HPDE6-E6E7 (cell line): Measurements from ENCODE around the gene SLCO6A1.
"Not testable (repeated sequence)": the region's sequence is repeated elsewhere in the genome, so short reads cannot be mapped to it uniquely, and the experiment has no call there.

ENCODE experiments used
- DNase-seq: peaks from one replicate; pipeline ENCODE4 v3.0.0; 2011; ENCODE audit warnings: missing footprints; ENCODE audit errors: extremely low spot score

Gene SLCO6A1, protein sequence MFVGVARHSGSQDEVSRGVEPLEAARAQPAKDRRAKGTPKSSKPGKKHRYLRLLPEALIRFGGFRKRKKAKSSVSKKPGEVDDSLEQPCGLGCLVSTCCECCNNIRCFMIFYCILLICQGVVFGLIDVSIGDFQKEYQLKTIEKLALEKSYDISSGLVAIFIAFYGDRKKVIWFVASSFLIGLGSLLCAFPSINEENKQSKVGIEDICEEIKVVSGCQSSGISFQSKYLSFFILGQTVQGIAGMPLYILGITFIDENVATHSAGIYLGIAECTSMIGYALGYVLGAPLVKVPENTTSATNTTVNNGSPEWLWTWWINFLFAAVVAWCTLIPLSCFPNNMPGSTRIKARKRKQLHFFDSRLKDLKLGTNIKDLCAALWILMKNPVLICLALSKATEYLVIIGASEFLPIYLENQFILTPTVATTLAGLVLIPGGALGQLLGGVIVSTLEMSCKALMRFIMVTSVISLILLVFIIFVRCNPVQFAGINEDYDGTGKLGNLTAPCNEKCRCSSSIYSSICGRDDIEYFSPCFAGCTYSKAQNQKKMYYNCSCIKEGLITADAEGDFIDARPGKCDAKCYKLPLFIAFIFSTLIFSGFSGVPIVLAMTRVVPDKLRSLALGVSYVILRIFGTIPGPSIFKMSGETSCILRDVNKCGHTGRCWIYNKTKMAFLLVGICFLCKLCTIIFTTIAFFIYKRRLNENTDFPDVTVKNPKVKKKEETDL

DNA sequence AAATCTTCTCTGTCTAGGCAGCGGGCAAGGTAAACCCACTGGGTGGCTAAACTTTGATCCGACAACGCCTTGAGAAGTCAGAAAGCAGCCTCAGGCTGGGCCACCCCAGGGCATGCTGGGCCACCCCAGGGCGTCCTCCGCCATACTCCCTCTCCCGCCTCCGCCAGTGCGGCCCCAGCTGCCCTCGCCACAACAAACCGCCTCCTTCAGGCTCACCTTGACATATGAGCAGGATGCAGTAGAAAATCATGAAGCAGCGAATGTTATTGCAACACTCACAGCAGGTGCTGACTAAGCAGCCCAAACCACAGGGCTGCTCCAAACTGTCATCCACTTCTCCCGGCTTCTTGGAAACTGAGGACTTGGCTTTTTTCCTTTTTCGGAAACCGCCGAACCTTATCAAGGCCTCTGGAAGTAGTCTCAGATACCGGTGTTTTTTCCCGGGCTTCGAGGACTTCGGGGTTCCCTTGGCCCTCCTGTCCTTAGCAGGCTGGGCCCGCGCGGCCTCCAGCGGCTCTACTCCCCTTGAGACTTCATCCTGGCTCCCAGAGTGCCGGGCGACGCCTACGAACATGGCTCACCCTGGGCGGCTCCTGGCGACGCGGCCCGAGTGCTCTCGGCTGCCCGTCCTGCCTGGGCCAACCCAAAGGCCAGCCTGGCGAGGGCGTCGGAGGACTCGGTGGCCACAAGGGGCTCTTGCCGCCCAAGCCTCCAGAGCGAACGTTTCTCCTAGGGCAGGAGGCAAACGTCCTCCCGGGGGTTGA is at the start of gene SLCO6A1:
Gene SLCO6A1, minus strand, starts transcription at position 731 of the 764 bp plus-strand sequence. Its CDS starts 157 bp downstream, at position 574.
- no peak for DNase-seq

DNA sequence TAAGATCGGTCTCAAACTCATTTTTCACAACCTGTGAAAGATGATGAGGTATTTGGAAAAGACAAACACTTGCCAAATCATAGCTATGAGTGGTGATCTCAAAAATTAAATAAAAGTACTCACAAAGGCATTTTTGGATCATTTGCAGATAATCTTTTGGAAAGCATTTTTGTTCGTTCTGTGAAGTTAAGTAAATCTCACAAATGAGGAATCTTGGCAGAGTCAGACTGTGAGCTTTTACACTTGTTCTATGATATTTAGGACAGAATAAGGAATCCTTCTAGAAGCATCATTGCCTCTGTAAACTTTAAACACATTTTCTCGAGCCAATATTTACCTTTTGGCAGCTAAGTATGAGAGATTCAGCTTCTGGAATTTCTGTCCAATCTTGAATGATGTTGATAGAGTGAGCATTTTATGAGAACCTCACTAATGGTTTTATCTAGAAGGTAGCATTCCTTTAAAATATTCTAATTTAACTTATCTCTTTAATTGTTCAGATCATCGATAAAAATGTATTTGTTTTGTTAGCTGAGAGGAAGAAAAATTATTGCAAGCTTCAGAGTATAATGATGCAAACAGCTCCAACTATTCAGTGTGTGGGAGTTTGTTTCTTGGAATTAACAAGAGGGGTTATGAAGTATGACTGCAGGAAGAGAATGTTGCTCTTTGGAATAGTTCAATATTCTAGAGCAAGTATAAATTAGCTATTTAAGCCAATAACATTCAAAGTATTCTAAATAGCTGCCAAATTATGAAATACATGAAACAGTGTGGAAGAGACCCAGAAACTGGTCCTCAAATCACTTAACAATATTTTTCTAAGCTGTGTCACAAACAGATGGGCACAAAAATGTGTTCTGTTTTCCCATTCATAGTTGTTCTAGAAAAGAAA is 48.6 kb upstream of the SLCO6A1 start:
- DNase-seq: no peak

DNA sequence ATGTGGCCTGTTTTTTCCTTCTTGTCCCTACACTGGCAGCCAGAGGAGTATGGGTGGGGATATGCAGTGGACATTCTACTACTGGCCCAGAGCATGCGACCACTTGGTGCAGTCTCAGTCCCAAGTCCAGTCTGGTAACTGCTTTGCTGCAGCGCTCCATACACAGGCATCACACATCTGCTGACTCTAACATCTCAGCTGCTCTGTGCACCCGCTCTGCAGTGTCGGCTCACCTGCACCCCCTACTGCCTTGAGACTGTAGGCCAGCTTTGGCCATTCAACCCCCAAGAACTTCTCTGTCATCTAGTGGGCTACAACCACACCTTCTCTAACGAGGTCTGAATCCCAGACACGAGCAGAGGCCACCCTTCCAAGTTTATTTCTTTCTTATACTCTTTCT is 46.4 kb upstream of the SLCO6A1 start:
- DNase-seq: no peak

DNA sequence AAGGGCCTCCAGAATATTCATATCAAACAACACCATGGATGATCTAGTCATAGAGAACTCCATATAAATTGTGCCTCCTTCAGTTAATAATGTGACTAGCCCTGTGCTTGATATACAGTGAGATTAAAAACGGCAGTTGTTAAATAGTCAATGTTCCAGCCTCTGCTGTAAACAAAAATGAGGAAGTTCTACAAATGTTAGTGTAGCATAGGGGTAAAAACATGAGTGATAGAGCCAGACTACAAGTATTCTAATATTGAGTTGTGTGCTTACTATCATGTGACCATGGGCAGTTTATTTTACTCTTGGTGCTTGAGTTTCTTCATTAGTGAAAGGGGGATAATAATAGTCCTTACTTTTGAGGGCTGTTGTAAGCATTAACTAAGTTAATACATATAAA is 43.3 kb upstream of the SLCO6A1 start:
- no peak for DNase-seq

DNA sequence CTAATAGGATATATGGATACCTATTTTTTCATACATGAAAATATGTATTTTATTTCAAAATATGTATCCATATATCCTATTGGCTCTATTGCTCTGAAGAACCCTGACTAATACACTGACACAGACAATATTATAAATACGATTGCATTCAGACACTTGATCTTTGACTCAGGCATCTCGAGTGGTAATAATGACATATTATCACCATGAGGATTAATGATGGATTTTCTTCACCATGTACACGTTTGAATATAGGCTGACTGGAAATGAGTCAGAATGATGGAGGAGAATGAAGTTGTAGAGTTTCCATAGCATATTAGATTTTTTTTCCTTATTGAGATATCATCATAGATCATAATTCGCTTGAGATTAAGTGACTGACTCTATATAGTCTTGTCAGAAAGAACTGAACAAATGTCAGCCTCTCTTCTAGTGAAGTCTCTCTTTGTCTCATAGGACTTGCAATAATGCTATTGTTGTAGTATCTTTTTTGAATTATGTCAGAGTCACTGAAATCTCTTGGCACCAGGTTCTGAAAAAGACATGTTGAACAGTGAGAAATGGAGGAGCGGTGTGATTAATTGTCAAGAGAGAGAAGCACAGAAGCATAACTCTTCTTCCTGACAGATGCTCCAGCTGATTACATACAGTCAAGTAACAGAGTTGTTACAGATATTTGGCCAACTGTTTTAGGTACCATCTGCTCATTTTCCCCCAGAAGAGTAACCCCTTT is 41.4 kb upstream of the SLCO6A1 start:
- DNase-seq: no peak

DNA sequence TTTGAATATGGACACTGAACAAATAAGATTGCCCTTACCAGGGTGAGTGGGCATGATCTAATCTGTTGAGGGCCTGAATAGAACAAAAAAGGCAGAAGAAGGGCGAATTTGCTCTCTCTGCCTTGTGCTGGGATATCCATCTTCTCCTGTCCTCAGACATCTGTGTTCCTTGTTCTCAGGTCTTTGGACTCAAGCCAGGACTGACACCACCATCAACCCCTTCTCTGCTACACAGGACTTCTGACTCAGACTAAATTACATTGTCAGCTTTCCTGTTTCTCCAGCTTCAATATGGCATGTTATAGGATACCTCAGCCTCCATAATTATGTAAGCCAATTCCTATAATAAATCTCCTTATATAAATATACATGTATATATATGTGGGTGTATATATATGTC is 40.8 kb upstream of the SLCO6A1 start:
- no peak for DNase-seq

DNA sequence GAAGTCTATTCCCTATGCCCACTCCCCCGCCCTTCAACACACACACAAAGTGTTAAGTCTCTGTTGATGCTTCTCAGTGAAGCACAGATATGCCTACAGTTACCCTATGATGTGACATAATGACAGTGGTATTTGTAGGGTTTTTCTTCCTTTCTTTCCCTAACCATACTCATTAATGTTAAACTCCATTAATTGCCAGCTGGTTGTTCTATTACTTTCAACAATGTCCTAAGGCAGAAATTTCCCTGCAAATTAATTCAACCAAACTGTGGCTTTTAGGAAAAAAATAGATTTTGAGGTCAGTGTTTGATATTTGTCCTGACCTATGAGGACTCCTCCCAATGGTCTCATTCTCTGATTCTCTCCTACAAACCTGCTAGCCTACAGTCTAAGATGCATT is 38.2 kb upstream of the SLCO6A1 start:
- DNase-seq: no peak

DNA sequence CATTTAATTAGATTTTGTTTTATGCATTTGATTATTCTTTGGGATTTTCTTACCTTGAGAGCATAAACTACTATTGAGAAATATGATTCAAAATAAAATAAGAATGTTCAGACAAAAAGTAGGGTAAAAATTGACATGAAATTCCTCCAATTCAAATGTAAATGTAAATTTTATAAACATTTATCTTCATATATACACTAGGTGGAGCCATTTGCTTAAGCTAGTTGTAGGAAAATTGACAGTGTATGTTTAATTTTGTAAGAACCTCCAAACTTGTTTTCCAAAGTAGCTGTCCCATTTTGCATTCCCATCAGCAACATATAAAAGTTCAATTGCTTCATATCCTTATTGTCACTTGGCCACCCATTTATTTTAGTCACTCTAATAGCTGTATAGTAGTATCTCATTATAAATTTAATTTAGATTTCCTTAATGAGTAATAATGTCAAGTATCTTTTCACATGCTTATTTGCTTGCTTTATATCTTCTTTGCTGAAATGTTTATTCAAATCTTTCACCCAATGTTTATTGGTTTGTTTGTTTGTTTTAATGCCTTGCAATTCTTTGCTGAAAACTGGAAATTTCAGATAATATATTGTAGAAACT is 37.6 kb upstream of the SLCO6A1 start:
- DNase-seq: no peak

DNA sequence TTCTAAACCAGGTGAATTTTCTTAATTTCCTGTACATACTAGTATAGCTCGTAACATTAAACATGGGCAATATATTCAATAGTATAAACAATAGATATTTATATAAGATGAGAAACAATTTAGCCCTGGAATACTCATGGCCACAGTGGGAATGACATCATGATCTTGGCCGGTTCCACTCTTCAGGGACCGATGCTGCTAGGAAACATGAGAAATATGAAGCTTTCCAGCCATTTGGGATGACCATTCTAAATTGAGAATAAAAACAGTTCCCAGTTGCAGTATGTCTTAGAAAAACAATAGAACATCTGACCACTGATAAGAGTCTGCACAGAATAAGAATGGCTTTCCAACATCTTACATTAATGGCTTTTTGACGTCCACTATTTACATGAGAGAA is 33.3 kb upstream of the SLCO6A1 start:
- DNase-seq: no peak

DNA sequence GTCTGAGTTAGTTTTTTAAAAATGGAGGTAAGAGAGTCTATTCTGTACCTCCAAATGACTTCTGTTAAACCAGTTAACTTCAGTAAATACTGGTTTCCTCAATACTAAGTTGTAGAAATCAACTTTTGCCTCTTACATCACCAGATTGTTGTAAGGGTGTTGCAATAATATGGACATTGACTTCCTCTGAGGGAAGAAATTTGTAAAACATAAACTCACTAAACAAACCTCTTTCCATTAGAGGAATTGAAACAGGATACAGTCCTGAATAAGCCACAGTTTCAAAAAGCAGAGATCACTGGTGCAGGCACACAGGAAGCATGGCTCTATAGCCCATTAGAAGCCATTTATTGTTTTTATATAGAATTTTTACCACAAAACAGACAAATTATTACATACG is 32.7 kb upstream of the SLCO6A1 start:
- DNase-seq: no peak

DNA sequence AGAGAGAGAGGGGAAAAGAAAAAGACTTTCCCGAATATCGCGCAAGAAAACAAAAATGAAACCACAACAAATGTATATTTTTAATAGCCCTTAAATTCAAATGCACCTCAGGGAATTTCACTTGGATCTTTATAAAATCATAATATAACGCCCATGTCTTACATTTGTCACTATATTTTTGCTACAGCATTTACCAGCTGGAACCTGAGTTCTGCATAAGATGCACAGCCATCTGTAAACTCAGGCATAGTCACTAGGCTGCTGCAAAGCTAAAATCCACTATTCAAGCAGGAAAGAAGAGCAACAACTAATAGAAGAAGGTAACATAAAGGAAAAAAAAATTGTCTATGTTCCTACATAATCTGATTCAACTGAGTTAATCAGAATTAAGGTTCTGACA is 30.6 kb upstream of the SLCO6A1 start:
- no peak for DNase-seq

DNA sequence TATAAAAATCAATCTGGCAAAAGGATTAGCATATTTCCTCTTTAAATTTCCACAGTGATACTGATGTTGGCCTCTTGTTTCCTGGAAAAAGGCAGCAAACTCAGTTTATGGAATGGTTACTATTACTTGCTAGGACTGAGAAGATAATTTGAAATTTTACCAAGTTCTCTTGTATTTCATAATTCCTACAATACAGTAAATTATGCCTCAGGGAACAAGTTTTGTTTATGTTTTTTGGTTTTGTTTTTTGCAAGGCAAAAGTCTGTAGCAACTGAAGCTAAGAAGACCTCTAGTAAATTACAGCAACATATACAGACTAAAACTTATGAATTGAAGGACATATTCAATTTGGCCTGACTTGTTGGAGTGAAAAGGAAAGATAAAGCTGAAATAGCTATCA is 30.2 kb upstream of the SLCO6A1 start:
- no peak for DNase-seq

DNA sequence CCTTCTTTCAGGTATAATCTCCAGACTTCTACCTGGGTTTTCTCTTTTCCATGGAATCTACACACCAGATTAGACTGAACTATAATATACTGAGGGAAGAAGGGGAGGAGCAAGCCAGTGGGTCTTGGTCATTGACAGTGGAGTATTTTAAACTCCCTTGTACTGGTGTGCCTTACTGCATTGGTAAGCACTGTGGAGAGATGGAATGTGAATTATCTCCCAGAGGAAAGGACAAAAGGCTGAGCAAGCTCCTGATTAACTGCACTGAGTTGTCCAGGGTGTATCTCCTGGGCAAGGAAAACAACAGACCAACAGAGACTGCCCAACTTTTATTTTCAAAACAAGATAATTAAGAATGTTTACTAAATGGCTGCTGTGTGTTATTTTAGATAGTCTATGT is 29.8 kb upstream of the SLCO6A1 start:
- DNase-seq: no peak

DNA sequence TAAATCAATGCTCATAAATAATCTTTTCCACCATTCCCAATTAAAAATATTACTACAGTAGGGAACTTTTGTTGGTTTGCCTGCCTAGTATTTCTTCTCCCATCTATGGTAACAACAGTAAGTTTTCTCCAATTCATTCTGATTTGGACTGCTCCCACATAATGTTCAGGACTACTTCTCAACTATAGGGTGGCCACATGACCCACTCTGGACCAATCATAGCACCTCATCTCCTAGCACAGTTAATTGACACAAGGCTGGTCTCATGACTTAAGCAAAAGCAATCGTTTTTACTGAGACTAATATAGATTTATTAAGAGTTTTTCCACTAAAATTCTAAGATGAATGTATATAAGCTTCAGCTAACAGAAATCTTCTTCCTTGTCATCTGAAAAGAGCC is 28.7 kb upstream of the SLCO6A1 start:
- DNase-seq: no peak

DNA sequence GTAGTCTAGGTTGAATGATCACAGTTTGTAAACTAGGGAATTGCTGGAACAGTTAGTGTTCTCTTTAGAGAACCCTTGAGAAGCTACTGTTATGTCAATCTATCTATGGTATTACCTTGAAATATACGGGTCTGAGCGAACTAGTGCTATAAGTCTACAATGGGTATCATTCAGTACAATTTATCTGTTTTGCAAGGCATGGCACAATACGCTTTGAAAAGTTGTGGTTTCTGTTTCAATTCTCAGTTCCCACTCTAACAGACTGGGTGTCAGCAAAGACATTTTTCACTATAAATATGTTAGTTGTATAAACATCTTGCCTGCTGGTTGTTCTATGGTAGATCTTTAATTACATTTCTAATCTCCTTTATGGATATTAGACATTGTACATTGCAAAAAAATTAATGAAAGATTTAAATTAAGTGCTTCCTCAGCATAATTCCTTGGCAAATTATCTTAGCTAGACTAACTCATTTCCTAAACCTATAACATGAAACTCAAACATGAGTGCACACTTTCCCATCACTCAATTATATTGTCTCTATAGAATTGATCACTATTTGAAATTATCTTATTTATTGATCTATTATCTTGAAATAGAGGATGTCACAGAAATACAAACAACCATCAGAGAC is 24.9 kb upstream of the SLCO6A1 start:
- no peak for DNase-seq

DNA sequence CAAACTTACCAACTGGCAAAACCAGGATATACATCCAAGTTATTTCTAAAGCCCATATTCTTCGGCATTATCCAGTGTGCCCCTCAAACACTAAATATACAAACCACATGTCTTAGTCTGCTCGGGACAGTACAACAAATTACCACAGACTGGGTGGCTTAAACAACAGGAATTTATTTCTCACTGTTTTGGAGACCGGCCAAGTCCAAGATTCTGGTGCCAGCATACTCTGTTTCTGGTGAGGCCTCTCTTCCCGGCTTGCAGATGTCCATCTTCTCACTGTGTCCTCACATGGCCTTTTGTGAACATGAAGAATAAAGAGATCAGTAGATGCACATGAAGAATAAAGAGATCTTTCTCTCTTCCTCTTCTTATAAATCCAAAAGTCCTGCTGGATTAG is 12.9 kb upstream of the SLCO6A1 start:
- no peak for DNase-seq

DNA sequence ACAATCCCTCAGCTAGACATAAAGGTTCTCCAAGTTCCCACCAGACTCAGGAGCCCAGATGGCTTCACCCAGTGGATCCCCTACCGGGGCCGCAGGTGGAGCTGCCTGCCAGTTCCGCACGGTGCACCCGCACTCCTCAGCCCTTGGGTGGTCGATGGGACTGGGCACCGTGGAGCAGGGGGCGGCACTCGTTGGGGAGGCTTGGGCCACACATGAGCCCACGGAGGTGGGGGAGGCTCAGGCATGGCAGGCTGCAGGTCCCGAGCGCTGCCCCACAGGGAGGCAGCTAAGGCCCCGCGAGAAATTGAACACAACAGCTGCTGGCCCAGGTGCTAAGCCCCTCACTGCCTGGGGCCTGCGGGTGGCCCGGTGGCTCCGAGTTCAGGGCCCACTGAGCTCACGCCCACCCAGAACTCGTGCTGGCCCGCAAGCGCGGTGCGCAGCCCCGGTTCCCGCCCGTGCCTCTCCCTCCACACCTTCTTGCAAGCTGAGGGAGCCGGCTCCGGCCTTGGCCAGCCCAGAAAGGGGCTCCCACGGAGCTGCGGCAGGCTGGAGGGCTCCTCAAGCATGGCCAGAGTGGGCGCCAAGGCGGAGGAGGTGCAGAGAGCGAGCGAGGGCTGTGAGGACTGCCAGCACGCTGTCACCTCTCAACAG is 7.4 kb downstream of the SLCO6A1 start:
- DNase-seq: not testable (repeated sequence)

DNA sequence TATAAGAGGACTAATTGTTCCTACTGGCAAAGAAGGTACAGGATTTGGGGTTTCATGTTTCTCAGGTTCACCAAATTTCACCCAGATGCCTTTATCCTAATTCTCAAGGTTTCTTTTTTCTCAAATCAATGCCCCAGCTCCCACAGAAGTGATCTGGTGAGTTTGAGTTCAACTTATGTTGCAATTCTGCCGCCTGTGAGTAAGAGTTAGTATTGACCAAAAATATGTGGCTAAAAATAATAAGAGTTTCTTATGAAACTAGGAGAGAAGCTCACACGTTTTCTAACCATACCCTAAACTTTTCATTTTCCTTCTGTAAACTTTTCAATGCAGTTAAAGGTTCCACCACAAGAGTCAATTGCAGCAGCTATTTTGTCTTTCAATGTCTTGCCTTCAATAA is 15.1 kb downstream of the SLCO6A1 start:
- DNase-seq: no peak

DNA sequence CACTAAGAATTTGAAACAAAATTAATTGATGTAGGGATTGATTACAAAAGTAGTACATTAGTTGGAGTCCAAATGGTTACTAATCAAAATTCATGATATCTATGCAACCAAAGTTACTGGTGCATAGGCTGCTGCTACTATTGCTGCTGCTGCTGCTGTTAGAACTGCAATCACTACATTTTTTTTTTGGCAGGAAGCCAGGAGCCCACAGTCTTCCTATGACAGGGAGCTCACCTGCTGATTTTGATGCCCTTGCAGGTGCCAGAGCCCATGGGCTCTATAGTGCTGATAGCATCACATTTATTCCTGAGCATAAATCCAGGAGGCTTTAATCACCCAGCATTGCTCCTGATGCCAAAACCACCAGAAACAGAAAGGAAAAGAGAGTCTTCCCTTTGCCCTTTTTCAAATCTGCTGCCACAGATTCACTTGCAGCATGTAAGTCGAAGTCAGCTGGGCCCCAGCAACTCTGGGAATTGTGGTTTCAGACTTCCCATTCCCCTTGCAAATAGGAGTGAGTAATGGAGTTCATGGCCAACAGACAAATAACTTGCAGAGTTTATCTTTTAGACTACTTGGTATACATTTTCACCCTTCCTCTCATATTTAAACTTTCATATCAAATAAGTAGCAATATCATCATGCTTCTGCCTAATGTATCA is 17.6 kb downstream of the SLCO6A1 start:
- DNase-seq: no peak
